WI38 (cell line): ENCODE data around the gene PLEKHA7.

Experiments used
- H3K4me3 ChIP-seq: 2 replicates; pipeline ENCODE4 v1.5.1; 2011; ENCODE audit warnings: low read depth, mild to moderate bottlenecking, control low read depth, low read length
- CTCF ChIP-seq: IDR thresholded peaks from 2 replicates; pipeline ENCODE4 v1.5.1; 2012; ENCODE audit warnings: low read depth, mild to moderate bottlenecking, control low read depth, low read length

Gene PLEKHA7

GRCh38 chr11:16902781-16903378 is 111.3 kb downstream of the PLEKHA7 start:
- TF ChIP-seq CTCF: no peak
- H3K4me3 ChIP-seq: no peak overlapping the region

- no peak for TF ChIP-seq CTCF
- H3K4me3 ChIP-seq: no peak overlapping the region
Observed at GRCh38 chr11:16902182-16902581, 112.0 kb downstream of the PLEKHA7 start.

- TF ChIP-seq CTCF: no peak
- no peak overlapping the region for H3K4me3 ChIP-seq
Observed at GRCh38 chr11:16900491-16900890, 113.7 kb downstream of the PLEKHA7 start.

GRCh38 chr11:16899708-16900303 is 114.4 kb downstream of the PLEKHA7 start:
- TF ChIP-seq CTCF: no peak
- no peak overlapping the region for H3K4me3 ChIP-seq

- no peak overlapping the region for H3K4me3 ChIP-seq
Observed at GRCh38 chr11:16898274-16898985, 115.8 kb downstream of the PLEKHA7 start.

GRCh38 chr11:16897470-16898061 is 116.6 kb downstream of the PLEKHA7 start:
- H3K4me3 ChIP-seq: no peak overlapping the region
- no peak for TF ChIP-seq CTCF

More at GRCh38 chr11:16898274-16898985, 115.8 kb downstream of the PLEKHA7 start:
- TF ChIP-seq CTCF: no peak
